CD4-positive, alpha-beta T cell (primary cell): ENCODE results near the gene GINS1. TPM values are rescaled to one million over a fixed set of nuclear protein-coding genes. Genes with fewer than 3 reads are reported as not detected.

Source experiments
- ATAC-seq: fragments of 200-7000 bp; cut with Tn5 transposase; one replicate; pipeline ENCODE4 v1.10.0; 2022; ENCODE audit warnings: mild to moderate bottlenecking; ENCODE audit not compliant: poor library complexity
- CTCF ChIA-PET: fragments of 350-600 bp; sonication (Branson Sonifier 250); formaldehyde crosslinking; loops from one replicate; lab custom pipeline; 2021; ENCODE audit warnings: antibody characterized with exemption, inconsistent platforms; lab: Charles Lee
- POLR2A ChIA-PET: fragments of 350-600 bp; sonication (Branson Sonifier 250); formaldehyde crosslinking; loops from one replicate; lab custom pipeline; 2021; ENCODE audit warnings: antibody characterized with exemption, inconsistent platforms; lab: Charles Lee
- DNase-seq, 14 experiments: peaks; one replicate each; pipeline ENCODE4 v3.0.0-alpha.2; 2013 to 2020; ENCODE audit warnings: mixed read lengths in 2 of 14
- H3K27ac ChIP-seq, 2 donors: one replicate each; pipeline versions ENCODE4 v1.5.1 to v1.7.0; 2013; ENCODE audit warnings: low read length in 2 of 2, low read depth in 1 of 2, mild to moderate bottlenecking in 1 of 2
- H3K27me3 ChIP-seq, 2 experiments: 1 replicate in 1 of 2; 2 replicates in 1 of 2; pipeline versions ENCODE4 v1.6.1 to v1.7.0; 2013; ENCODE audit warnings: low read length in 2 of 2, control low read depth in 1 of 2, mild to moderate bottlenecking in 1 of 2, moderate library complexity in 1 of 2; ENCODE audit not compliant: insufficient read depth in 2 of 2, control insufficient read depth in 1 of 2
- H3K36me3 ChIP-seq: one replicate; pipeline ENCODE4 v1.6.1; 2013; ENCODE audit warnings: low read length, control low read depth; ENCODE audit not compliant: insufficient read depth
- H3K4me1 ChIP-seq: one replicate; pipeline ENCODE4 v1.6.1; 2013; ENCODE audit warnings: low read length, control low read depth; ENCODE audit not compliant: insufficient read depth
- H3K4me3 ChIP-seq: one replicate; pipeline ENCODE4 v1.5.1; 2013; ENCODE audit warnings: mild to moderate bottlenecking, low read length, moderate library complexity
- H3K9me3 ChIP-seq, 2 experiments: 1 replicate in 1 of 2; 2 replicates in 1 of 2; pipeline versions ENCODE4 v1.6.1 to v1.7.0; 2013; ENCODE audit warnings: low read length in 2 of 2, mild to moderate bottlenecking in 2 of 2, control low read depth in 1 of 2, moderate library complexity in 1 of 2; ENCODE audit not compliant: control insufficient read depth in 1 of 2, insufficient read depth in 1 of 2
- H3K27ac Mint-ChIP-seq: one replicate; pipeline ENCODE4 v1.8.0; 2020; ENCODE audit warnings: mixed read lengths
- H3K27me3 Mint-ChIP-seq: one replicate; pipeline ENCODE4 v1.8.0; 2021; ENCODE audit warnings: mixed read lengths
- H3K36me3 Mint-ChIP-seq: one replicate; pipeline ENCODE4 v1.8.0; 2021; ENCODE audit warnings: low read depth, mixed read lengths
- H3K4me1 Mint-ChIP-seq: one replicate; pipeline ENCODE4 v1.8.0; 2021; ENCODE audit warnings: low read depth, mixed read lengths
- H3K4me3 Mint-ChIP-seq: one replicate; pipeline ENCODE4 v1.8.0; 2020; ENCODE audit warnings: mild to moderate bottlenecking, mixed read lengths
- H3K9me3 Mint-ChIP-seq: one replicate; pipeline ENCODE4 v1.8.0; 2020; ENCODE audit warnings: mixed read lengths
- intact Hi-C, 2 experiments: fragments of 100-400 bp; cut with DNase I in 1 of 2; cut with micrococcal nuclease in 1 of 2; formaldehyde crosslinking; loops; one replicate each; pipeline versions ENCODE4 v1.15.1 to v1.9.0; 2023 to 2025; cut with DNase I, micrococcal nuclease
- total RNA-seq, 174 experiments: library from RNA in 2 of 174; stranded (reverse) in 2 of 174; gene quantifications; one replicate each; pipeline ENCODE4 v1.2.3 and lab custom pipeline; 2021 to 2026
- TF ChIP-seq, protein P1 (sequence below): fragments of 200-600 bp; IDR thresholded peaks from one replicate; pipeline ENCODE4 v1.8.0; 2022; ENCODE audit warnings: antibody characterized with exemption, mild to moderate bottlenecking

Gene GINS1
- total RNA-seq, 2 experiments from 2014 or later = 0.08 to 0.17 TPM

DNA sequence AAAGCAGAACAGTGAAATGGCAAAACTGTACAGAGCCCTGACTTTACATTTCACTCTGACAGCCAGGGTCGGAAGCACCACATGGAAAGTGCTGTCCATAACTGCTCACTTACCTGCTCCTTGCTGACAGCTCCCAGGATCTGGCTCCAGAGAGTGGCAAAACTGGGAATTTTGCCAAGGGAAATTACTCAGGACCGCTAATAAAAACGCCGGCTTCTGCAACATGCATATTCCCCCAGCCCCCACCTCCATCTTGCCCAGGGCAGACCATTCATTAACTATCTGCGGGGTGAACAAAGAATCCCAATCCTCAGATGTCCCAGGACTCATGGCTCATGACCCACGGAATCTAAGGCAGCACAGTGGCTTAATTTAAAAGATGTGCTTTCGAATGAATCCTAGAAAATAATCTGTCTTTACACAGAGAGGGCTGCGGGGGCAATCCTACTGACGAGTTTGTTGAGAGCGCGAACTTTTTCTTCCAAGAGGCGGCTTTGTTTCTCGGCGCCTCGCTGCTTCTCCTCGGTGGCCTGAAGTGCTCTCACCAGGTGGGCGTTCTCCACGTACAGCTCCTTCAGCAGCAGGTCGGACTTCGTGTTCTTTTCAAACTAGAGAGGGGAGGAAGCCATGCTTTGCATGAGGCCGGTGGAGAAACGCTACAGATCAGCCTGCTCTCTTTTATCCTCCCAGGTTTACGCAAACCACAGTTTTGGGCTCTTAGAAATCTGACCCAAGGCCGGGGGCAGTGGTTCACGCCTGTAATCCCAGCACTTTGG, 45.8 kb downstream of the GINS1 start:
- H3K36me3 ChIP-seq = no peaks in the 10 kb centered on the region
- no peak overlapping the region for H3K27ac Mint-ChIP-seq
- H3K9me3 ChIP-seq = no peaks in the 10 kb centered on the region
- H3K27ac ChIP-seq = no peak overlapping the region
- no peaks in the 10 kb centered on the region for H3K36me3 Mint-ChIP-seq
- no peak for DNase-seq
- H3K9me3 Mint-ChIP-seq = no peaks in the 10 kb centered on the region
- no peak overlapping the region for H3K4me3 Mint-ChIP-seq
- H3K4me1 Mint-ChIP-seq = no peaks in the 10 kb centered on the region
- H3K27me3 Mint-ChIP-seq = no peaks in the 10 kb centered on the region
- no peak for ATAC-seq
- no peak overlapping the region for H3K4me3 ChIP-seq
- intact Hi-C loops = no loop called here
- TF ChIP-seq, protein P1, sequence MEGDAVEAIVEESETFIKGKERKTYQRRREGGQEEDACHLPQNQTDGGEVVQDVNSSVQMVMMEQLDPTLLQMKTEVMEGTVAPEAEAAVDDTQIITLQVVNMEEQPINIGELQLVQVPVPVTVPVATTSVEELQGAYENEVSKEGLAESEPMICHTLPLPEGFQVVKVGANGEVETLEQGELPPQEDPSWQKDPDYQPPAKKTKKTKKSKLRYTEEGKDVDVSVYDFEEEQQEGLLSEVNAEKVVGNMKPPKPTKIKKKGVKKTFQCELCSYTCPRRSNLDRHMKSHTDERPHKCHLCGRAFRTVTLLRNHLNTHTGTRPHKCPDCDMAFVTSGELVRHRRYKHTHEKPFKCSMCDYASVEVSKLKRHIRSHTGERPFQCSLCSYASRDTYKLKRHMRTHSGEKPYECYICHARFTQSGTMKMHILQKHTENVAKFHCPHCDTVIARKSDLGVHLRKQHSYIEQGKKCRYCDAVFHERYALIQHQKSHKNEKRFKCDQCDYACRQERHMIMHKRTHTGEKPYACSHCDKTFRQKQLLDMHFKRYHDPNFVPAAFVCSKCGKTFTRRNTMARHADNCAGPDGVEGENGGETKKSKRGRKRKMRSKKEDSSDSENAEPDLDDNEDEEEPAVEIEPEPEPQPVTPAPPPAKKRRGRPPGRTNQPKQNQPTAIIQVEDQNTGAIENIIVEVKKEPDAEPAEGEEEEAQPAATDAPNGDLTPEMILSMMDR = no peak
- POLR2A ChIA-PET = no interaction called here
- CTCF ChIA-PET = no interaction called here
- H3K4me1 ChIP-seq = no peaks in the 10 kb centered on the region
- no peaks in the 10 kb centered on the region for H3K27me3 ChIP-seq

DNA sequence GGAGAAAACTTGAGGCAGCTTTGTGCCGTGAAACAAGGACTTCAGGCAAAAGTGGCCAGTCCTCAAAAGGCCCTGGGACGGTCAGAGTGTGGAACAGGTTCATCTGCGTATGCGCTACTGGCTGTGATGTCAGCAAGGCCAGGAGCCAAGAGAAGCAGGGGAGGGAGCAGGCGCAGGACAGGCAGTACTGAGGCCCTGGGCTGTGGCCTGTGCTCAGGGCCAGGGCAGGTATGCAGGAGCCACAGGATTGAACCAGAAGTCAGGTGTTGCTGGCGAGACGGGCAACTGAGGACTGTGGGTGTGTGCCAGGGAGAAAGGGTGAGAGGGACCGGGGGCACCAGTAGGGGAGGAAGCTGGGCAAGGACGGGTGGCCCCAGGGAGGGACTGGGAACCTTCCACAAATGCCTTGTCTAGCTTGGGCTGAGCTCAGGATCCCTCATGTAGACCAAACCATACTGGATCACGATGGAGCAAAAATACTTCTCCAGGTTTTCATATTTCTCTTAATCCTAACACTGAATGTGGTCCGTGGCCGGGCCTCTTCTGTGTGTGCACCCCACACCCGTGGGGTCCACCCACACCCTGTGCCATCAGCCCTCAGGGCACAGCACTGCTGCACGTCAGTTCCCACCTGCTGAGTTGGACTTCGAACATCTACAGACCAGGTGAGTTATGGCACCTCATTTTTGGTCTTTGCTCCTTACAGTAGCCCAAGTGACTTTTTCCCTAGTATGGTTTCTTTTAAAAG, 46.9 kb downstream of the GINS1 start:
- Histone ChIP-seq H3K9me3 (no peaks in the 10 kb centered on the region), H3K4me3 (no peak overlapping the region), H3K36me3 (no peaks in the 10 kb centered on the region), H3K27me3 (no peaks in the 10 kb centered on the region), H3K27ac (no peak overlapping the region), H3K4me1 (no peaks in the 10 kb centered on the region)
- ATAC-seq (no peak), DNase-seq (no peak)
- no peaks in the 10 kb centered on the region for H3K9me3 Mint-ChIP-seq
- no peak overlapping the region for H3K27ac Mint-ChIP-seq
- intact Hi-C loops = no loop called here
- H3K4me1 Mint-ChIP-seq = no peaks in the 10 kb centered on the region
- ChIA-PET POLR2A (no interaction called here), CTCF (no interaction called here)
- no peaks in the 10 kb centered on the region for H3K36me3 Mint-ChIP-seq
- TF ChIP-seq, protein P1 = no peak
- H3K27me3 Mint-ChIP-seq = no peaks in the 10 kb centered on the region
- H3K4me3 Mint-ChIP-seq = no peak overlapping the region

DNA sequence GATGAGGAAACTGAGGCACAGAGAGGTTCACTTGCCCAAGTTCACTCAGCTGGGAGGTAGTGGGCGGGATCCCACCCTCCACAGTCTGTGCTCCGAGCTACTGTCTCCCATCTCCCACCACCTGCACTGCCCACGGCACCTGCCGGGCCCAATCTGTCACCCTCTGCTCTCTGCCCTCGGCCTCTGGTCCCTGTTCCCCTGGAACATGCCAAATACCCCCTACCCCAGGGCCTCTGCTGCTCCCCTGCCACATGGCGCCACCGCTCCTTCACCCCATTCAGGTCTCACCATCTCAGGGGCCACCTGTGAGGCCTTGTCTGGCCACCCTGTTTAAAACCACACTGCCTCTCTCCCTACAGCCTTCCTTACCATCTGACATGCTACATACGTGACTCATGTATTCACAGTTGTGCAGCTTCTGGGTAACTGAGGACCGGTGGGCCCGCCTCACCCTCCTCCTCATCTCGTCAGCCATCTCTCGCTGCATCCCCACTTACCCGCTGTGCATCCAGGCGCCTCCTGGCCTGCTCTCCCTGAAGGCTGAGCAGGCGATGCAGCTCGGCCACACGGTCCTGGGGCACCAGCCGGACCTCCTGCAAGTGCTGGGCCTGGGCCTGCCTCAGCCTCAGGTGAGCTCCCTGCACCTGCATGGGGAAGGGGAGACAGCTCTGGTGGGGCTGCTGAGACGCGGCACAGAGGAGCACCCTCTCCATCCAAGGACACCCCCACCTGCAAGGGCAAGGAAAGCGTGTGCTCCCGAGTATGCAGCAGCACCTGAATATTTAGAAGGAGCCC, 50.6 kb downstream of the GINS1 start:
- Mint-ChIP-seq H3K27me3 (no peaks in the 10 kb centered on the region), H3K27ac (no peak overlapping the region), H3K36me3 (no peaks in the 10 kb centered on the region), H3K4me3 (no peak overlapping the region), H3K9me3 (no peaks in the 10 kb centered on the region), H3K4me1 (no peaks in the 10 kb centered on the region)
- H3K9me3 ChIP-seq = no peaks in the 10 kb centered on the region
- no peak overlapping the region for H3K4me3 ChIP-seq
- TF ChIP-seq, protein P1 = no peak
- H3K27ac ChIP-seq = no peak overlapping the region
- DNase-seq = no peak
- no peak for ATAC-seq
- intact Hi-C loops = no loop called here
- no peaks in the 10 kb centered on the region for H3K4me1 ChIP-seq
- ChIA-PET CTCF (no interaction called here), POLR2A (no interaction called here)
- no peaks in the 10 kb centered on the region for H3K36me3 ChIP-seq
- no peaks in the 10 kb centered on the region for H3K27me3 ChIP-seq
